OCI-LY7 (cell line): ENCODE results near the gene PTCD1.

Source experiments
- EZH2phosphoT487 ChIP-seq: fragments of 200-600 bp; sonication (generic); IDR thresholded peaks from 2 replicates; pipeline ENCODE4 v1.6.1; 2018; ENCODE audit warnings: low read depth, borderline replicate concordance, mild to moderate bottlenecking, mixed run types, antibody characterized with exemption, low read length, moderate library complexity, mixed read lengths
- TF ChIP-seq, protein P1 (sequence below): fragments of 200-600 bp; sonication (generic); conservative IDR thresholded peaks from 2 replicates; pipeline ENCODE4 v1.5.1; 2014; ENCODE audit warnings: mild to moderate bottlenecking, antibody characterized with exemption, low read length, moderate library complexity, mixed read lengths

DNA sequence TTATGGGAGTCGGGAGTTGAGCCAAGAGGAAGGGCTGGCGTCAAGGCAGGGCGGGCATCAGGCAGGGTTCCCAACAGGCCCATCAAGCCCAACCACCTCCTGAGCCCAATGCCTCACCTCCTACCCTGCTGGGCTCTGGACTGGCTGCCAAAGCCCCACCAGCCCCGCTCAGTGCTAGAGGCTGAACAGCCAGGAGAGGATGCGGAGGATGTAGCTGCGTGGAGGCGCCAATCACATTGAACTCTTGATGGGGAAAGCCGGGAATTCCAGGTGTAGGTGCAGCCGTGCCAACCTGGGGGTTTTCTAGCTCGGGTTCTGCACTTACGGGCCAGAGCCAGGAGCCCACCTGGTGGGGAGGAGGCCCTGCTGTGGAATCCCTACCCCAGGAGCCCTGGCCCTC is 14.5 kb upstream of the PTCD1 start:
- TF ChIP-seq, protein P1, sequence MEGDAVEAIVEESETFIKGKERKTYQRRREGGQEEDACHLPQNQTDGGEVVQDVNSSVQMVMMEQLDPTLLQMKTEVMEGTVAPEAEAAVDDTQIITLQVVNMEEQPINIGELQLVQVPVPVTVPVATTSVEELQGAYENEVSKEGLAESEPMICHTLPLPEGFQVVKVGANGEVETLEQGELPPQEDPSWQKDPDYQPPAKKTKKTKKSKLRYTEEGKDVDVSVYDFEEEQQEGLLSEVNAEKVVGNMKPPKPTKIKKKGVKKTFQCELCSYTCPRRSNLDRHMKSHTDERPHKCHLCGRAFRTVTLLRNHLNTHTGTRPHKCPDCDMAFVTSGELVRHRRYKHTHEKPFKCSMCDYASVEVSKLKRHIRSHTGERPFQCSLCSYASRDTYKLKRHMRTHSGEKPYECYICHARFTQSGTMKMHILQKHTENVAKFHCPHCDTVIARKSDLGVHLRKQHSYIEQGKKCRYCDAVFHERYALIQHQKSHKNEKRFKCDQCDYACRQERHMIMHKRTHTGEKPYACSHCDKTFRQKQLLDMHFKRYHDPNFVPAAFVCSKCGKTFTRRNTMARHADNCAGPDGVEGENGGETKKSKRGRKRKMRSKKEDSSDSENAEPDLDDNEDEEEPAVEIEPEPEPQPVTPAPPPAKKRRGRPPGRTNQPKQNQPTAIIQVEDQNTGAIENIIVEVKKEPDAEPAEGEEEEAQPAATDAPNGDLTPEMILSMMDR, result no peak
- no peak for TF ChIP-seq EZH2phosphoT487
